WTC11 (cell line): ENCODE measurements around the gene GREM1. TPM values are rescaled to one million over a fixed set of nuclear protein-coding genes. Genes with fewer than 3 reads are reported as not detected.

Source experiments
- ATAC-seq: fragments of 200-7000 bp; cut with Tn5 transposase; 2 replicates; pipeline ENCODE4 v1.10.0; 2021; ENCODE audit warnings: mild to moderate bottlenecking, moderate library complexity
- CTCF ChIA-PET: fragments of 300-600 bp; sonication (Branson Sonifier 250); formaldehyde crosslinking; loops from one replicate; lab custom pipeline; 2021; ENCODE audit warnings: antibody characterized with exemption; lab: Charles Lee
- POLR2A ChIA-PET: fragments of 350-600 bp; sonication (Branson Sonifier 250); formaldehyde crosslinking; loops from one replicate; lab custom pipeline; 2021; ENCODE audit warnings: antibody characterized with exemption; lab: Charles Lee
- DNase-seq: peaks from one replicate; pipeline ENCODE4 v3.0.0; 2021; ENCODE audit warnings: low spot score
- H3K27ac Mint-ChIP-seq: 2 replicates; pipeline ENCODE4 v1.8.0; 2021; ENCODE audit warnings: mixed read lengths
- H3K27me3 Mint-ChIP-seq: 2 replicates; pipeline ENCODE4 v1.8.0; 2021; ENCODE audit warnings: low read depth, mild to moderate bottlenecking, moderate library complexity, mixed read lengths
- H3K36me3 Mint-ChIP-seq: 2 replicates; pipeline ENCODE4 v1.8.0; 2021; ENCODE audit warnings: mixed read lengths
- H3K4me1 Mint-ChIP-seq: 2 replicates; pipeline ENCODE4 v1.8.0; 2022; ENCODE audit warnings: mixed read lengths
- H3K4me3 Mint-ChIP-seq: 2 replicates; pipeline ENCODE4 v1.8.0; 2021; ENCODE audit warnings: mild to moderate bottlenecking, moderate library complexity, mixed read lengths
- H3K9me3 Mint-ChIP-seq: 2 replicates; pipeline ENCODE4 v1.8.0; 2021; ENCODE audit warnings: mixed read lengths
- CBFB ChIP-seq: sonication (generic); formaldehyde crosslinking; IDR thresholded peaks from 2 replicates; pipeline ENCODE4 v1.8.1; 2022; ENCODE audit warnings: mild to moderate bottlenecking, low read depth, missing genetic modification reagents
- EMX1 ChIP-seq: fragments of 250-450 bp; sonication (Bioruptor Pico); IDR thresholded peaks from 2 replicates; pipeline ENCODE4 v1.8.0; 2021; ENCODE audit warnings: mild to moderate bottlenecking
- GTF2I ChIP-seq: fragments of 250-450 bp; sonication (Bioruptor Pico); conservative IDR thresholded peaks from 2 replicates; pipeline ENCODE4 v1.4.0; 2021; ENCODE audit warnings: mild to moderate bottlenecking
- IRF2 ChIP-seq: sonication (generic); formaldehyde crosslinking; IDR thresholded peaks from 2 replicates; pipeline ENCODE4 v1.8.0; 2022; ENCODE audit warnings: low read depth, missing genetic modification reagents, borderline replicate concordance
- JUN ChIP-seq: sonication (generic); formaldehyde crosslinking; IDR thresholded peaks from 2 replicates; pipeline ENCODE4 v1.8.0; 2023; ENCODE audit warnings: mild to moderate bottlenecking, missing genetic modification reagents
- MYBL2 ChIP-seq: sonication (generic); formaldehyde crosslinking; IDR thresholded peaks from 2 replicates; pipeline ENCODE4 v1.8.1; 2023; ENCODE audit warnings: mild to moderate bottlenecking, moderate library complexity, missing genetic modification reagents
- NR1H2 ChIP-seq: sonication (generic); formaldehyde crosslinking; IDR thresholded peaks from 2 replicates; pipeline ENCODE4 v1.9.0; 2021; ENCODE audit warnings: mild to moderate bottlenecking, moderate library complexity, missing genetic modification reagents
- RELA ChIP-seq: sonication (generic); formaldehyde crosslinking; IDR thresholded peaks from 2 replicates; pipeline ENCODE4 v1.8.1; 2022; ENCODE audit warnings: missing genetic modification reagents, mild to moderate bottlenecking, borderline replicate concordance
- TEAD1 ChIP-seq: sonication (generic); formaldehyde crosslinking; IDR thresholded peaks from 2 replicates; pipeline ENCODE4 v1.8.0; 2022; ENCODE audit warnings: mild to moderate bottlenecking, missing genetic modification reagents
- ZNF263 ChIP-seq: sonication (generic); formaldehyde crosslinking; IDR thresholded peaks from 2 replicates; pipeline ENCODE4 v1.8.1; 2022; ENCODE audit warnings: low read depth, mild to moderate bottlenecking, moderate library complexity, missing genetic modification reagents
- total RNA-seq: library from RNA; stranded (reverse); gene quantifications from 3 replicates; pipeline ENCODE4 v1.2.3, GENCODE V29; 2021
- TF ChIP-seq, protein P1 (sequence below): fragments of 200-600 bp; IDR thresholded peaks from 2 replicates; pipeline ENCODE4 v1.8.0; 2022; ENCODE audit warnings: antibody characterized with exemption
- TF ChIP-seq, protein P2 (sequence below): sonication (generic); formaldehyde crosslinking; IDR thresholded peaks from 2 replicates; pipeline ENCODE4 v1.8.0; 2022; ENCODE audit warnings: mild to moderate bottlenecking, missing genetic modification reagents
- TF ChIP-seq, protein P3 (sequence below): sonication (generic); formaldehyde crosslinking; IDR thresholded peaks from 2 replicates; pipeline ENCODE4 v1.8.1; 2022; ENCODE audit warnings: mild to moderate bottlenecking, missing genetic modification reagents, moderate library complexity, borderline replicate concordance
- TF ChIP-seq, protein P4 (sequence below): sonication (generic); formaldehyde crosslinking; IDR thresholded peaks from 2 replicates; pipeline ENCODE4 v1.8.1; 2023; ENCODE audit warnings: mild to moderate bottlenecking, moderate library complexity, missing genetic modification reagents
- TF ChIP-seq, protein P5 (sequence below): sonication (generic); formaldehyde crosslinking; IDR thresholded peaks from 2 replicates; pipeline ENCODE4 v1.8.1; 2023; ENCODE audit warnings: mild to moderate bottlenecking, missing genetic modification reagents
- TF ChIP-seq, protein P6 (sequence below): sonication (generic); formaldehyde crosslinking; IDR thresholded peaks from 2 replicates; pipeline ENCODE4 v1.8.0; 2022; ENCODE audit warnings: mild to moderate bottlenecking, missing genetic modification reagents
- TF ChIP-seq, protein P7 (sequence below): sonication (generic); formaldehyde crosslinking; IDR thresholded peaks from 2 replicates; pipeline ENCODE4 v1.8.0; 2023; ENCODE audit warnings: mild to moderate bottlenecking, missing genetic modification reagents
- TF ChIP-seq, protein P8 (sequence below): fragments of 250-450 bp; sonication (Bioruptor Pico); conservative IDR thresholded peaks from 2 replicates; pipeline ENCODE4 v1.9.0; 2021; ENCODE audit warnings: mild to moderate bottlenecking
- TF ChIP-seq, protein P9 (sequence below): fragments of 250-450 bp; sonication (Bioruptor Pico); IDR thresholded peaks from 2 replicates; pipeline ENCODE4 v1.8.0; 2021; ENCODE audit warnings: mild to moderate bottlenecking
- TF ChIP-seq, protein P10 (sequence below): fragments of 250-450 bp; sonication (Bioruptor Pico); IDR thresholded peaks from 2 replicates; pipeline ENCODE4 v1.9.0; 2021; ENCODE audit warnings: moderate library complexity, mild to moderate bottlenecking, inconsistent platforms, borderline replicate concordance

Gene GREM1
- total RNA-seq, 1 experiment from 2014 or later, result 0.59 TPM

DNA sequence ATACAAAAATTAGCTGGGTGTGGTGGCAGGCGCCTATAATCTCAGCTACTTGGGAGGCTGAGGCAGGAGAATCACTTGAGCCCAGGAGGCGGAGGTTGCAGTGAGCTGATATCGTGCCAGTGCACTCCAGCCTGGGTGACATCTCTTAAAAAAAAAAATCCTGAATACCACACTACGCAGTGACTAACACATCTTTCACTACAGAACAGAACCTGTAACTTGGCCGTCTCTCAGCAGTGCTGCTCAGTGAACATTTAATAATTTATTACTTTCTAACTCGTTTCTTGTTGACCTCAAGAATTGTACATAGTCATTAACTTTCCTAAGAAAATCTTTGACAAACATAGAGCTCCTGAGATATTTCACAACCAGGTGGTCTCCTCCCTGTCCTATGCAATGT lies 3.8 kb downstream of the GREM1 start:
- Mint-ChIP-seq H3K27me3 (peaks cover 77% of the 10 kb centered on the region), H3K9me3 (peaks cover 7% of the 10 kb centered on the region), H3K4me1 (peaks cover 19% of the 10 kb centered on the region), H3K27ac (no peak overlapping the region), H3K36me3 (no peaks in the 10 kb centered on the region), H3K4me3 (no peak overlapping the region)
- TF ChIP-seq ZNF263 (CRISPR knock-in tag), result no peak
- TF ChIP-seq GTF2I (CRISPR knock-in tag), result no peak
- TF ChIP-seq, protein P1, sequence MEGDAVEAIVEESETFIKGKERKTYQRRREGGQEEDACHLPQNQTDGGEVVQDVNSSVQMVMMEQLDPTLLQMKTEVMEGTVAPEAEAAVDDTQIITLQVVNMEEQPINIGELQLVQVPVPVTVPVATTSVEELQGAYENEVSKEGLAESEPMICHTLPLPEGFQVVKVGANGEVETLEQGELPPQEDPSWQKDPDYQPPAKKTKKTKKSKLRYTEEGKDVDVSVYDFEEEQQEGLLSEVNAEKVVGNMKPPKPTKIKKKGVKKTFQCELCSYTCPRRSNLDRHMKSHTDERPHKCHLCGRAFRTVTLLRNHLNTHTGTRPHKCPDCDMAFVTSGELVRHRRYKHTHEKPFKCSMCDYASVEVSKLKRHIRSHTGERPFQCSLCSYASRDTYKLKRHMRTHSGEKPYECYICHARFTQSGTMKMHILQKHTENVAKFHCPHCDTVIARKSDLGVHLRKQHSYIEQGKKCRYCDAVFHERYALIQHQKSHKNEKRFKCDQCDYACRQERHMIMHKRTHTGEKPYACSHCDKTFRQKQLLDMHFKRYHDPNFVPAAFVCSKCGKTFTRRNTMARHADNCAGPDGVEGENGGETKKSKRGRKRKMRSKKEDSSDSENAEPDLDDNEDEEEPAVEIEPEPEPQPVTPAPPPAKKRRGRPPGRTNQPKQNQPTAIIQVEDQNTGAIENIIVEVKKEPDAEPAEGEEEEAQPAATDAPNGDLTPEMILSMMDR, result no peak
- no peak for TF ChIP-seq RELA (CRISPR knock-in tag)
- TF ChIP-seq IRF2 (CRISPR knock-in tag), result no peak
- TF ChIP-seq TEAD1 (CRISPR knock-in tag), result no peak
- TF ChIP-seq, protein P2, sequence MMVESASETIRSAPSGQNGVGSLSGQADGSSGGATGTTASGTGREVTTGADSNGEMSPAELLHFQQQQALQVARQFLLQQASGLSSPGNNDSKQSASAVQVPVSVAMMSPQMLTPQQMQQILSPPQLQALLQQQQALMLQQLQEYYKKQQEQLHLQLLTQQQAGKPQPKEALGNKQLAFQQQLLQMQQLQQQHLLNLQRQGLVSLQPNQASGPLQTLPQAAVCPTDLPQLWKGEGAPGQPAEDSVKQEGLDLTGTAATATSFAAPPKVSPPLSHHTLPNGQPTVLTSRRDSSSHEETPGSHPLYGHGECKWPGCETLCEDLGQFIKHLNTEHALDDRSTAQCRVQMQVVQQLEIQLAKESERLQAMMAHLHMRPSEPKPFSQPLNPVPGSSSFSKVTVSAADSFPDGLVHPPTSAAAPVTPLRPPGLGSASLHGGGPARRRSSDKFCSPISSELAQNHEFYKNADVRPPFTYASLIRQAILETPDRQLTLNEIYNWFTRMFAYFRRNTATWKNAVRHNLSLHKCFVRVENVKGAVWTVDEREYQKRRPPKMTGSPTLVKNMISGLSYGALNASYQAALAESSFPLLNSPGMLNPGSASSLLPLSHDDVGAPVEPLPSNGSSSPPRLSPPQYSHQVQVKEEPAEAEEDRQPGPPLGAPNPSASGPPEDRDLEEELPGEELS, result no peak
- TF ChIP-seq MYBL2 (CRISPR knock-in tag), result no peak
- no peak for TF ChIP-seq JUN (CRISPR knock-in tag)
- no peak for TF ChIP-seq EMX1 (CRISPR knock-in tag)
- DNase-seq (no peak), ATAC-seq (no peak)
- POLR2A ChIA-PET, result no interaction called here
- CTCF ChIA-PET, result interaction anchor here (1.2 kb wide), 1 partner anchor 71 kb away, joined by 4 read pairs; no protein-coding TSS in a partner anchor

DNA sequence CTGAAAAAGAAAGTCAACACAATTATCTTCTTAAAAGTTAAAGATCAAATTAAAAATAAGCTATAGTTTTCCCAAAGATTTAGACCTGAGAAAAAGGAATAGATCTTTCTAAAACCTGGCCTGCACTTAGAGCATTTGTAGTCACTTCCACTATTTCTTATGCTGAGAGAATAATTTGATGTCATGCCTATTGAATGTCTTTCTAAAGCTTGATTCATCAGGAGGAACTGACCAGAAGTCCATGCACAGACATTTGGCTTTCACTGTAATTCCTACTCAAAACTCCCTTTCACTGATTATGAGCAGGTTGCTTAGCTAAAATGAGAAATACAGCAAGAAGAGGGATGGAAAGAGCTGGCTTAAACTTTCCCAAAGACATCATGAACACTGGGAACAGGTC lies 4.3 kb downstream of the GREM1 start:
- POLR2A ChIA-PET, result no interaction called here
- TF ChIP-seq, protein P3, sequence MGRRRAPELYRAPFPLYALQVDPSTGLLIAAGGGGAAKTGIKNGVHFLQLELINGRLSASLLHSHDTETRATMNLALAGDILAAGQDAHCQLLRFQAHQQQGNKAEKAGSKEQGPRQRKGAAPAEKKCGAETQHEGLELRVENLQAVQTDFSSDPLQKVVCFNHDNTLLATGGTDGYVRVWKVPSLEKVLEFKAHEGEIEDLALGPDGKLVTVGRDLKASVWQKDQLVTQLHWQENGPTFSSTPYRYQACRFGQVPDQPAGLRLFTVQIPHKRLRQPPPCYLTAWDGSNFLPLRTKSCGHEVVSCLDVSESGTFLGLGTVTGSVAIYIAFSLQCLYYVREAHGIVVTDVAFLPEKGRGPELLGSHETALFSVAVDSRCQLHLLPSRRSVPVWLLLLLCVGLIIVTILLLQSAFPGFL (CRISPR knock-in tag), result no peak
- TF ChIP-seq, protein P4, sequence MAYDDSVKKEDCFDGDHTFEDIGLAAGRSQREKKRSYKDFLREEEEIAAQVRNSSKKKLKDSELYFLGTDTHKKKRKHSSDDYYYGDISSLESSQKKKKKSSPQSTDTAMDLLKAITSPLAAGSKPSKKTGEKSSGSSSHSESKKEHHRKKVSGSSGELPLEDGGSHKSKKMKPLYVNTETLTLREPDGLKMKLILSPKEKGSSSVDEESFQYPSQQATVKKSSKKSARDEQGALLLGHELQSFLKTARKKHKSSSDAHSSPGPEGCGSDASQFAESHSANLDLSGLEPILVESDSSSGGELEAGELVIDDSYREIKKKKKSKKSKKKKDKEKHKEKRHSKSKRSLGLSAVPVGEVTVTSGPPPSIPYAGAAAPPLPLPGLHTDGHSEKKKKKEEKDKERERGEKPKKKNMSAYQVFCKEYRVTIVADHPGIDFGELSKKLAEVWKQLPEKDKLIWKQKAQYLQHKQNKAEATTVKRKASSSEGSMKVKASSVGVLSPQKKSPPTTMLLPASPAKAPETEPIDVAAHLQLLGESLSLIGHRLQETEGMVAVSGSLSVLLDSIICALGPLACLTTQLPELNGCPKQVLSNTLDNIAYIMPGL, result no peak
- TF ChIP-seq, protein P5, sequence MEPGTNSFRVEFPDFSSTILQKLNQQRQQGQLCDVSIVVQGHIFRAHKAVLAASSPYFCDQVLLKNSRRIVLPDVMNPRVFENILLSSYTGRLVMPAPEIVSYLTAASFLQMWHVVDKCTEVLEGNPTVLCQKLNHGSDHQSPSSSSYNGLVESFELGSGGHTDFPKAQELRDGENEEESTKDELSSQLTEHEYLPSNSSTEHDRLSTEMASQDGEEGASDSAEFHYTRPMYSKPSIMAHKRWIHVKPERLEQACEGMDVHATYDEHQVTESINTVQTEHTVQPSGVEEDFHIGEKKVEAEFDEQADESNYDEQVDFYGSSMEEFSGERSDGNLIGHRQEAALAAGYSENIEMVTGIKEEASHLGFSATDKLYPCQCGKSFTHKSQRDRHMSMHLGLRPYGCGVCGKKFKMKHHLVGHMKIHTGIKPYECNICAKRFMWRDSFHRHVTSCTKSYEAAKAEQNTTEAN, result no peak
- TF ChIP-seq, protein P6, sequence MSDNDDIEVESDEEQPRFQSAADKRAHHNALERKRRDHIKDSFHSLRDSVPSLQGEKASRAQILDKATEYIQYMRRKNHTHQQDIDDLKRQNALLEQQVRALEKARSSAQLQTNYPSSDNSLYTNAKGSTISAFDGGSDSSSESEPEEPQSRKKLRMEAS (CRISPR knock-in tag), result no peak
- no peak for TF ChIP-seq CBFB
- TF ChIP-seq NR1H2 (CRISPR knock-in tag), result no peak
- TF ChIP-seq, protein P7, sequence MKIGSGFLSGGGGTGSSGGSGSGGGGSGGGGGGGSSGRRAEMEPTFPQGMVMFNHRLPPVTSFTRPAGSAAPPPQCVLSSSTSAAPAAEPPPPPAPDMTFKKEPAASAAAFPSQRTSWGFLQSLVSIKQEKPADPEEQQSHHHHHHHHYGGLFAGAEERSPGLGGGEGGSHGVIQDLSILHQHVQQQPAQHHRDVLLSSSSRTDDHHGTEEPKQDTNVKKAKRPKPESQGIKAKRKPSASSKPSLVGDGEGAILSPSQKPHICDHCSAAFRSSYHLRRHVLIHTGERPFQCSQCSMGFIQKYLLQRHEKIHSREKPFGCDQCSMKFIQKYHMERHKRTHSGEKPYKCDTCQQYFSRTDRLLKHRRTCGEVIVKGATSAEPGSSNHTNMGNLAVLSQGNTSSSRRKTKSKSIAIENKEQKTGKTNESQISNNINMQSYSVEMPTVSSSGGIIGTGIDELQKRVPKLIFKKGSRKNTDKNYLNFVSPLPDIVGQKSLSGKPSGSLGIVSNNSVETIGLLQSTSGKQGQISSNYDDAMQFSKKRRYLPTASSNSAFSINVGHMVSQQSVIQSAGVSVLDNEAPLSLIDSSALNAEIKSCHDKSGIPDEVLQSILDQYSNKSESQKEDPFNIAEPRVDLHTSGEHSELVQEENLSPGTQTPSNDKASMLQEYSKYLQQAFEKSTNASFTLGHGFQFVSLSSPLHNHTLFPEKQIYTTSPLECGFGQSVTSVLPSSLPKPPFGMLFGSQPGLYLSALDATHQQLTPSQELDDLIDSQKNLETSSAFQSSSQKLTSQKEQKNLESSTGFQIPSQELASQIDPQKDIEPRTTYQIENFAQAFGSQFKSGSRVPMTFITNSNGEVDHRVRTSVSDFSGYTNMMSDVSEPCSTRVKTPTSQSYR (CRISPR knock-in tag), result no peak
- TF ChIP-seq, protein P8, sequence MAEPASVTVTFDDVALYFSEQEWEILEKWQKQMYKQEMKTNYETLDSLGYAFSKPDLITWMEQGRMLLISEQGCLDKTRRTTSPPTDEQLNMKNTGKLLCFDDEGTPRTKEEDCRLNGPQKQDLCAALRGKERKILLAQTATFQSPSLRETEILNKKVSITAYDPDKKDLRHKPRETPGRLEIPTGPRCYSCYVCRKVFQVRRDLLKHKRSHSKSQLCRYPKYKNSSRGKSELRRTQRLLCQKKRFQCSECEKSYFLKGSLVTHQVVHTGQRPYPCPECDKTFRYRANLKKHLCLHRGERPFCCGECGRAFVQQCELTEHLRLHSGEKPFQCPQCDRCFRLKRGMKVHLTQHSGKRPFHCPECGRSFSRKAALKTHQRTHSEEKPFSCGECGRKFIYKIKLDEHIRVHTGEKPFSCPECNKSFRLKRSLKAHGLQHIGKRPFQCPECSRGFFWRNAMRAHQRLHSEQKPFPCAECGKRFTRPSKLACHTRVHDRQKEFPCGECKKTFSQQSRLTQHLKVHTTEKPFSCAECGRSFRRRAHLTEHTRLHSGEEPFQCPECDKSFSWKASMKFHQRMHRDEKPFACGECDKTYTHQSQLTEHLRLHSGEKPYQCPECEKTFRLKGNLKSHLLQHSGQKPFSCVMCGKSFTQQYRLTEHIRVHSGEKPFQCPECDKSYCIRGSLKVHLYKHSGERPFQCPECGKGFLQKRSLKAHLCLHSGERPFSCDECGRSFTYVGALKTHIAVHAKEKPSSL (CRISPR knock-in tag), result no peak
- TF ChIP-seq, protein P9, sequence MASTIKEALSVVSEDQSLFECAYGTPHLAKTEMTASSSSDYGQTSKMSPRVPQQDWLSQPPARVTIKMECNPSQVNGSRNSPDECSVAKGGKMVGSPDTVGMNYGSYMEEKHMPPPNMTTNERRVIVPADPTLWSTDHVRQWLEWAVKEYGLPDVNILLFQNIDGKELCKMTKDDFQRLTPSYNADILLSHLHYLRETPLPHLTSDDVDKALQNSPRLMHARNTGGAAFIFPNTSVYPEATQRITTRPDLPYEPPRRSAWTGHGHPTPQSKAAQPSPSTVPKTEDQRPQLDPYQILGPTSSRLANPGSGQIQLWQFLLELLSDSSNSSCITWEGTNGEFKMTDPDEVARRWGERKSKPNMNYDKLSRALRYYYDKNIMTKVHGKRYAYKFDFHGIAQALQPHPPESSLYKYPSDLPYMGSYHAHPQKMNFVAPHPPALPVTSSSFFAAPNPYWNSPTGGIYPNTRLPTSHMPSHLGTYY, result no peak
- TF ChIP-seq, protein P10, sequence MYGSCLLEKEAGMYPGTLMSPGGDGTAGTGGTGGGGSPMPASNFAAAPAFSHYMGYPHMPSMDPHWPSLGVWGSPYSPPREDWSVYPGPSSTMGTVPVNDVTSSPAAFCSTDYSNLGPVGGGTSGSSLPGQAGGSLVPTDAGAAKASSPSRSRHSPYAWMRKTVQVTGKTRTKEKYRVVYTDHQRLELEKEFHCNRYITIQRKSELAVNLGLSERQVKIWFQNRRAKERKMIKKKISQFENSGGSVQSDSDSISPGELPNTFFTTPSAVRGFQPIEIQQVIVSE, result no peak

More for the DNA sequence above, 4.3 kb downstream of the GREM1 start:
- H3K4me1 Mint-ChIP-seq, result peaks cover 13% of the 10 kb centered on the region
- H3K4me3 Mint-ChIP-seq, result no peak overlapping the region
- H3K9me3 Mint-ChIP-seq, result peaks cover 7% of the 10 kb centered on the region
- H3K27me3 Mint-ChIP-seq, result peaks cover 71% of the 10 kb centered on the region
- no peaks in the 10 kb centered on the region for H3K36me3 Mint-ChIP-seq
- CTCF ChIA-PET, result no interaction called here
- ATAC-seq, result no peak
- no peak for DNase-seq
- H3K27ac Mint-ChIP-seq, result no peak overlapping the region
